ENCODE data around the gene FBXL4. TPM values are rescaled to one million over a fixed set of nuclear protein-coding genes. Genes with fewer than 3 reads are reported as not detected.

The FBXL4 gene
- total RNA-seq, 1 experiment from 2014 or later = 5.1 TPM

DNA sequence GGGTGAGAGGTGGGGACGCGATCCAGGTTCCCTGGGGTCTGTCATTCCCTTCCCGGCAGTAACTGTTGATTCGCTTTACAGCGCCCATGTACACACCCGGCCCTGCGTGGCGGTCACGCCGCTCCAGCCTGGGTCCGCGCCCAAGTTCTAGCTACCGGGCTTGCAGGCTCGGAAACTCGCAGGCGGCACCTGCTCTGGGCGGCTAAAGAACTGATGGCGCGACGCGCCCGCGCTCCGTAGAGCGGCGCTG is 114.8 kb downstream of the FBXL4 start:
- Histone ChIP-seq H3K4me1 (ENCODE audit: insufficient read depth, low read length) (peaks cover 8% of the 10 kb centered on the region; the same call in 1 of the 2 replicates), H3T11ph (ENCODE audit: low read length) (no peak overlapping the region), H3K79me1 (ENCODE audit: insufficient read depth, low read depth, low read length, poor library complexity, severe bottlenecking) (no peaks in the 10 kb centered on the region), H4K5ac (ENCODE audit: insufficient read length, low read depth, low read length) (no peak overlapping the region), H2BK12ac (ENCODE audit: insufficient read length, low read depth, low read length) (no peak overlapping the region), H3K18ac (ENCODE audit: insufficient read length, low read depth, low read length) (no peak overlapping the region), H2BK15ac (ENCODE audit: low read depth, low read length) (no peak overlapping the region), H3K9ac (ENCODE audit: extremely low read depth, insufficient read length, low read length) (no peak overlapping the region), H2AFZ (ENCODE audit: low read length) (no peak overlapping the region), H2BK5ac (ENCODE audit: insufficient read length, low read length) (no peak overlapping the region), H3K79me2 (ENCODE audit: insufficient read depth, low read length) (no peaks in the 10 kb centered on the region), H3K14ac (ENCODE audit: insufficient read depth, low read length) (no peak overlapping the region), H3K4me2 (ENCODE audit: insufficient read depth, insufficient read length, low read length) (peak overlapping the region; percentile 75), H3K23ac (ENCODE audit: insufficient read length, low read depth, low read length) (no peak overlapping the region), H2BK120ac (ENCODE audit: low read depth, low read length, poor library complexity, severe bottlenecking) (no peak overlapping the region), H3K56ac (ENCODE audit: insufficient read length, low read depth, low read length) (no peak overlapping the region), H4K8ac (replicated peaks; ENCODE audit: insufficient read length, low read depth, low read length) (no peak overlapping the region), H3K9me3 (ENCODE audit: control insufficient read depth, low read depth, low read length) (no peaks in the 10 kb centered on the region), H2BK20ac (ENCODE audit: low read depth, low read length, poor library complexity, severe bottlenecking) (no peak overlapping the region), H2AK5ac (ENCODE audit: insufficient read length, low read length) (no peak overlapping the region), H3K27me3 (ENCODE audit: insufficient read depth, low read length) (peaks cover 80% of the 10 kb centered on the region), H4K91ac (ENCODE audit: insufficient read length, low read depth, low read length) (no peak overlapping the region), H3K23me2 (ENCODE audit: insufficient read length, low read depth, low read length, poor library complexity, severe bottlenecking) (peaks cover 34% of the 10 kb centered on the region), H3K4ac (ENCODE audit: low read depth, low read length) (no peak overlapping the region), H3K27ac (ENCODE audit: insufficient read length, low read depth, low read length) (no peak overlapping the region), H4K20me1 (ENCODE audit: control insufficient read depth, insufficient read depth, insufficient read length) (no peaks in the 10 kb centered on the region)
- DNase-seq = peak; percentile 66
- TF ChIP-seq, protein P1, sequence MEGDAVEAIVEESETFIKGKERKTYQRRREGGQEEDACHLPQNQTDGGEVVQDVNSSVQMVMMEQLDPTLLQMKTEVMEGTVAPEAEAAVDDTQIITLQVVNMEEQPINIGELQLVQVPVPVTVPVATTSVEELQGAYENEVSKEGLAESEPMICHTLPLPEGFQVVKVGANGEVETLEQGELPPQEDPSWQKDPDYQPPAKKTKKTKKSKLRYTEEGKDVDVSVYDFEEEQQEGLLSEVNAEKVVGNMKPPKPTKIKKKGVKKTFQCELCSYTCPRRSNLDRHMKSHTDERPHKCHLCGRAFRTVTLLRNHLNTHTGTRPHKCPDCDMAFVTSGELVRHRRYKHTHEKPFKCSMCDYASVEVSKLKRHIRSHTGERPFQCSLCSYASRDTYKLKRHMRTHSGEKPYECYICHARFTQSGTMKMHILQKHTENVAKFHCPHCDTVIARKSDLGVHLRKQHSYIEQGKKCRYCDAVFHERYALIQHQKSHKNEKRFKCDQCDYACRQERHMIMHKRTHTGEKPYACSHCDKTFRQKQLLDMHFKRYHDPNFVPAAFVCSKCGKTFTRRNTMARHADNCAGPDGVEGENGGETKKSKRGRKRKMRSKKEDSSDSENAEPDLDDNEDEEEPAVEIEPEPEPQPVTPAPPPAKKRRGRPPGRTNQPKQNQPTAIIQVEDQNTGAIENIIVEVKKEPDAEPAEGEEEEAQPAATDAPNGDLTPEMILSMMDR (conservative IDR thresholded peaks at IDR 0.05) = 0 out of 3 replicates have a peak, but pooled peaks have one; percentile 24
- H3K9me3 Mint-ChIP-seq = peaks cover 0 to 7% of the 10 kb centered on the region in 2 experiments; a peak in 3 of 5 replicates
- peaks cover 98% of the 10 kb centered on the region for H3K27me3 Mint-ChIP-seq (ENCODE audit: low read depth)
- H3K4me1 Mint-ChIP-seq = peaks cover 44 to 62% of the 10 kb centered on the region in 2 experiments
- peak overlapping the region; percentile 71 to 85 for H3K4me3 Mint-ChIP-seq
- H3K36me3 Mint-ChIP-seq (ENCODE audit: insufficient read depth in 1 of 3, low read depth in 3 of 3) = no peaks in the 10 kb centered on the region; a peak in 1 of 7 replicates
- WGBS (ENCODE audit: extremely low coverage, insufficient read length, low lambda C conversion rate) = no CpG with 5 or more reads among the region's 26 CpGs
- no peak overlapping the region for H3K27ac Mint-ChIP-seq

Measured in H9 (cell line).